Nephron (organoid): ENCODE data around the gene CHST11.

Experiments used
- H3K27ac Mint-ChIP-seq, 3 experiments: 2 replicates each; pipeline ENCODE4 v1.8.0; 2020; ENCODE audit warnings: mixed read lengths in 3 of 3, mild to moderate bottlenecking in 2 of 3, moderate library complexity in 1 of 3
- H3K27me3 Mint-ChIP-seq: 2 replicates; pipeline ENCODE4 v1.8.0; 2021; ENCODE audit warnings: low read depth, mild to moderate bottlenecking, moderate library complexity, mixed read lengths
- H3K36me3 Mint-ChIP-seq: 2 replicates; pipeline ENCODE4 v1.8.0; 2020; ENCODE audit warnings: low read depth, mixed read lengths
- H3K4me1 Mint-ChIP-seq: 2 replicates; pipeline ENCODE4 v1.8.0; 2020; ENCODE audit warnings: mixed read lengths
- H3K4me3 Mint-ChIP-seq, 3 experiments: 2 replicates each; pipeline ENCODE4 v1.8.0; 2020; ENCODE audit warnings: mild to moderate bottlenecking in 3 of 3, mixed read lengths in 3 of 3, moderate library complexity in 2 of 3
- H3K9me3 Mint-ChIP-seq: 2 replicates; pipeline ENCODE4 v1.8.0; 2020; ENCODE audit warnings: mixed read lengths
- CTCF ChIP-seq, 3 experiments: fragments of 200-600 bp; sonication (generic); IDR thresholded peaks; one replicate each; pipeline ENCODE4 v1.5.0; 2021; ENCODE audit warnings: antibody characterized with exemption in 3 of 3; ENCODE audit not compliant: unreplicated experiment in 3 of 3

The CHST11 gene

GRCh38 chr12:104567832-104568486 lies 111.2 kb downstream of the CHST11 start:
- Mint-ChIP-seq H3K4me1 (no peaks in the 10 kb centered on the region), H3K27me3 (no peaks in the 10 kb centered on the region), H3K4me3 (no peak overlapping the region), H3K9me3 (peaks cover 15% of the 10 kb centered on the region), H3K27ac (no peak overlapping the region), H3K36me3 (peaks cover 11% of the 10 kb centered on the region)
- TF ChIP-seq CTCF (IDR thresholded peaks at IDR 0.05; ENCODE audit: unreplicated experiment in 3 of 3) = no peak

GRCh38 chr12:104568487-104568868 lies 111.7 kb downstream of the CHST11 start:
- H3K27me3 Mint-ChIP-seq = no peaks in the 10 kb centered on the region
- H3K9me3 Mint-ChIP-seq = peaks cover 13% of the 10 kb centered on the region
- H3K4me3 Mint-ChIP-seq = no peak overlapping the region
- peaks cover 11% of the 10 kb centered on the region for H3K36me3 Mint-ChIP-seq
- no peak overlapping the region for H3K27ac Mint-ChIP-seq
- TF ChIP-seq CTCF (IDR thresholded peaks at IDR 0.05; ENCODE audit: unreplicated experiment in 3 of 3) = no peak
- no peaks in the 10 kb centered on the region for H3K4me1 Mint-ChIP-seq

- H3K9me3 Mint-ChIP-seq = peaks cover 10% of the 10 kb centered on the region
Observed at GRCh38 chr12:104568935-104569334, 112.2 kb downstream of the CHST11 start.

GRCh38 chr12:104569346-104570173 lies 112.8 kb downstream of the CHST11 start:
- Mint-ChIP-seq H3K27me3 (no peaks in the 10 kb centered on the region), H3K9me3 (peaks cover 8% of the 10 kb centered on the region), H3K4me1 (no peaks in the 10 kb centered on the region), H3K4me3 (no peak overlapping the region), H3K36me3 (peaks cover 9% of the 10 kb centered on the region), H3K27ac (no peak overlapping the region)
- no peak for TF ChIP-seq CTCF (IDR thresholded peaks at IDR 0.05; ENCODE audit: unreplicated experiment in 3 of 3)

More at GRCh38 chr12:104568935-104569334, 112.2 kb downstream of the CHST11 start:
- Mint-ChIP-seq H3K36me3 (peaks cover 11% of the 10 kb centered on the region), H3K27ac (no peak overlapping the region), H3K4me3 (no peak overlapping the region), H3K27me3 (no peaks in the 10 kb centered on the region), H3K4me1 (no peaks in the 10 kb centered on the region)
- TF ChIP-seq CTCF (IDR thresholded peaks at IDR 0.05; ENCODE audit: unreplicated experiment in 3 of 3) = no peak

- TF ChIP-seq CTCF (IDR thresholded peaks at IDR 0.05; ENCODE audit: unreplicated experiment in 3 of 3) = no peak
- Mint-ChIP-seq H3K27me3 (no peaks in the 10 kb centered on the region), H3K27ac (no peak overlapping the region), H3K9me3 (peaks cover 6% of the 10 kb centered on the region), H3K4me1 (peaks cover 3% of the 10 kb centered on the region), H3K36me3 (peaks cover 7% of the 10 kb centered on the region), H3K4me3 (no peak overlapping the region)
Observed at GRCh38 chr12:104570174-104570907, 113.6 kb downstream of the CHST11 start.
